ENCODE results near the gene CACNG7.
A peak's percentile ranks its signal among the peaks of the same experiment; 100 is the strongest.

Gene CACNG7

GRCh38 chr19:53879140-53880081, 29.7 kb upstream of the CACNG7 start:
- peak; percentile 98 for DNase-seq

GRCh38 chr19:53880711-53881481, 28.2 kb upstream of the CACNG7 start:
- DNase-seq, result no peak

GRCh38 chr19:53881482-53882390, 27.3 kb upstream of the CACNG7 start, which contains the start of gene PRKCG:
TSS of gene PRKCG (plus strand) at chr19:53882197. CDS start at chr19:53882495, 298 bp downstream.
- peak; percentile 57 for DNase-seq

GRCh38 chr19:53882391-53883050, 26.6 kb upstream of the CACNG7 start:
- DNase-seq, result no peak

GRCh38 chr19:53883231-53883661, 25.8 kb upstream of the CACNG7 start:
- DNase-seq, result no peak

- no peak for DNase-seq
These were observed 25.3 kb upstream of the CACNG7 start for GRCh38 chr19:53883741-53884140.

- DNase-seq, result no peak
These were observed 24.8 kb upstream of the CACNG7 start for GRCh38 chr19:53884256-53884655.

- no peak for DNase-seq
These were observed 24.0 kb upstream of the CACNG7 start for GRCh38 chr19:53885036-53885435.

GRCh38 chr19:53892301-53892980, 16.6 kb upstream of the CACNG7 start:
- DNase-seq, result no peak

- DNase-seq, result no peak
These were observed 16.1 kb upstream of the CACNG7 start for GRCh38 chr19:53892981-53893325.

- DNase-seq, result no peak
These were observed 14.4 kb upstream of the CACNG7 start for GRCh38 chr19:53894707-53895106.

- no peak for DNase-seq
These were observed 12.4 kb upstream of the CACNG7 start for GRCh38 chr19:53896682-53897081.

- no peak for DNase-seq
These were observed 11.6 kb upstream of the CACNG7 start for GRCh38 chr19:53897459-53897858.

- no peak for DNase-seq
These were observed 10.9 kb upstream of the CACNG7 start for GRCh38 chr19:53898166-53898565.

GRCh38 chr19:53898636-53899341, 10.3 kb upstream of the CACNG7 start:
- DNase-seq, result no peak

GRCh38 chr19:53900191-53900860, 8.8 kb upstream of the CACNG7 start:
- DNase-seq, result no peak

GRCh38 chr19:53903055-53903680, 5.9 kb upstream of the CACNG7 start:
- no peak for DNase-seq

- DNase-seq, result no peak
These were observed 4.2 kb upstream of the CACNG7 start for GRCh38 chr19:53904909-53905308.

- DNase-seq, result no peak
These were observed 3.3 kb upstream of the CACNG7 start for GRCh38 chr19:53905787-53906186.

All from retina (tissue), 1 donor.